GM12801 (cell line): ENCODE data around the gene MLH3.

Experiments used
- CTCF ChIP-seq: IDR thresholded peaks from one replicate; pipeline ENCODE4 v1.5.1; 2011; ENCODE audit warnings: control low read depth; ENCODE audit not compliant: insufficient read length; ENCODE audit errors: extremely low read depth

MLH3 gene

GRCh38 chr14:75050852-75051555, at the start of gene MLH3:
Gene MLH3 (minus strand): TSS chr14:75051467. CDS start chr14:75049655, 1,812 bp downstream.
- no peak for TF ChIP-seq CTCF

GRCh38 chr14:75098682-75099081, 47.4 kb upstream of the MLH3 start:
- no peak for TF ChIP-seq CTCF

- TF ChIP-seq CTCF: no peak
Observed at GRCh38 chr14:75098212-75098611, 46.9 kb upstream of the MLH3 start.

- TF ChIP-seq CTCF: no peak
Observed at GRCh38 chr14:75096959-75097358, 45.7 kb upstream of the MLH3 start.

GRCh38 chr14:75095690-75096089, 44.4 kb upstream of the MLH3 start:
- TF ChIP-seq CTCF: no peak

- no peak for TF ChIP-seq CTCF
Observed at GRCh38 chr14:75094896-75095295, 43.6 kb upstream of the MLH3 start.

GRCh38 chr14:75092698-75093097, 41.4 kb upstream of the MLH3 start:
- no peak for TF ChIP-seq CTCF
